Transverse colon (tissue), 3 donors: ENCODE data around the gene ZNF197.
"Not testable (repeated sequence)": the region's sequence is repeated elsewhere in the genome, so short reads cannot be mapped to it uniquely, and the experiment has no call there.

Experiments used
- POLR2A ChIP-seq: fragments of 450-650 bp; IDR thresholded peaks from one replicate; pipeline ENCODE4 v1.6.1; 2016; ENCODE audit warnings: antibody characterized with exemption, mild to moderate bottlenecking, moderate library complexity
- TF ChIP-seq, protein P1 (sequence below), 5 experiments: fragments of 200-600 bp in 3 of 5; fragments of 450-650 bp in 2 of 5; sonication (generic) in 3 of 5; IDR thresholded peaks; 1 replicate in 2 of 5; 2 replicates in 3 of 5; pipeline ENCODE4 v1.5.1; 2016 to 2017; ENCODE audit warnings: antibody characterized with exemption in 5 of 5, inconsistent platforms in 3 of 5, mild to moderate bottlenecking in 2 of 5, moderate library complexity in 1 of 5

DNA sequence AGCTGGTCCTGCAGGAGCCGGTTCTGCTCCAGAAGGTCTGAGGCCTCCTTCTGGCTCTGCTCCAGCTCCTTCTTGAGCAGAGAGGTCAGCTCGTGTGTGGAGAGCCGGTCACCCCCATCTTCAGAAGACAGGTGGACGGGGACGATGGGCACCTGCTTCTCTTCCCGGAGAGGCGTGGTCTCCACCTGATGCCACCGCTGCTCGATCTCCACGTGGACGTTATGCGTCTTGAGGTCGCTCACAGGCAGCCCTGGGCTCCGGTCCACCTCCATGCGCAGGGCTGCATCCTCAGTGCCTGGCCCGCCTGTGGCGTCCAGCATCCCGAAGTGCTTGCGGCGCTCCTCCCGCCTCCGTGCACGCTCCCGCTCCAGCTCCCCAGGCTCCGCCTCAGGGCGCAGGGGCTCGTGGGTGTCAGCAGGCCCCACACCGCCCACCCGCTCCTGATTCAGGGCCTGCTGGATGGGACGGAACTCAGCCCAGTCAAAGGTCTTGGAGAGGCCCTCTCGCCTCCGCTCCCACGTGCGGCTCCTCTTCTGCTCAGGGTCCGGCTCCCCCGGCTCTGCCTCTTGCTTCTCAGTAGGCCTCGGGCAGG is 45.8 kb upstream of the ZNF197 start:
- TF ChIP-seq, protein P1, sequence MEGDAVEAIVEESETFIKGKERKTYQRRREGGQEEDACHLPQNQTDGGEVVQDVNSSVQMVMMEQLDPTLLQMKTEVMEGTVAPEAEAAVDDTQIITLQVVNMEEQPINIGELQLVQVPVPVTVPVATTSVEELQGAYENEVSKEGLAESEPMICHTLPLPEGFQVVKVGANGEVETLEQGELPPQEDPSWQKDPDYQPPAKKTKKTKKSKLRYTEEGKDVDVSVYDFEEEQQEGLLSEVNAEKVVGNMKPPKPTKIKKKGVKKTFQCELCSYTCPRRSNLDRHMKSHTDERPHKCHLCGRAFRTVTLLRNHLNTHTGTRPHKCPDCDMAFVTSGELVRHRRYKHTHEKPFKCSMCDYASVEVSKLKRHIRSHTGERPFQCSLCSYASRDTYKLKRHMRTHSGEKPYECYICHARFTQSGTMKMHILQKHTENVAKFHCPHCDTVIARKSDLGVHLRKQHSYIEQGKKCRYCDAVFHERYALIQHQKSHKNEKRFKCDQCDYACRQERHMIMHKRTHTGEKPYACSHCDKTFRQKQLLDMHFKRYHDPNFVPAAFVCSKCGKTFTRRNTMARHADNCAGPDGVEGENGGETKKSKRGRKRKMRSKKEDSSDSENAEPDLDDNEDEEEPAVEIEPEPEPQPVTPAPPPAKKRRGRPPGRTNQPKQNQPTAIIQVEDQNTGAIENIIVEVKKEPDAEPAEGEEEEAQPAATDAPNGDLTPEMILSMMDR (IDR thresholded peaks at IDR 0.05), result not testable (repeated sequence)
- not testable (repeated sequence) for TF ChIP-seq POLR2A
